CD4-positive, CD25-positive, alpha-beta regulatory T cell (primary cell): ENCODE results near the gene OR2V2. TPM values are rescaled to one million over a fixed set of nuclear protein-coding genes. Genes with fewer than 3 reads are reported as not detected.

Source experiments
- ATAC-seq, 2 donors: fragments of 150-1000 bp; cut with Tn5 transposase; one replicate each; pipeline ENCODE4 v1.10.0; 2021; ENCODE audit warnings: low read depth in 2 of 2, moderate number of reproducible peaks in 2 of 2, moderate library complexity in 1 of 2
- DNase-seq, 3 donors: peaks; one replicate each; pipeline versions ENCODE4 v3.0.0 to v3.0.0-alpha.2; 2012 to 2022; ENCODE audit warnings: mixed read lengths in 1 of 3
- H3K27ac ChIP-seq: one replicate; pipeline ENCODE4 v1.7.0; 2013; ENCODE audit warnings: mild to moderate bottlenecking, low read length; ENCODE audit not compliant: insufficient read depth, poor library complexity, severe bottlenecking
- H3K27me3 ChIP-seq: one replicate; pipeline ENCODE4 v1.7.0; 2013; ENCODE audit warnings: low read length; ENCODE audit not compliant: control insufficient read depth, insufficient read depth
- H3K36me3 ChIP-seq: one replicate; pipeline ENCODE4 v1.7.0; 2013; ENCODE audit warnings: mild to moderate bottlenecking, low read length, moderate library complexity; ENCODE audit not compliant: control insufficient read depth, insufficient read depth
- H3K4me1 ChIP-seq: 2 replicates; pipeline ENCODE4 v1.7.0; 2013; ENCODE audit warnings: mild to moderate bottlenecking, low read length; ENCODE audit not compliant: insufficient read depth, control insufficient read depth, poor library complexity, severe bottlenecking
- H3K4me3 ChIP-seq: one replicate; pipeline ENCODE4 v1.7.0; 2013; ENCODE audit warnings: low read depth, mild to moderate bottlenecking, low read length, moderate library complexity
- H3K9me3 ChIP-seq, 2 experiments: 1 replicate in 1 of 2; 2 replicates in 1 of 2; pipeline ENCODE4 v1.7.0; 2013; ENCODE audit warnings: low read length in 2 of 2, mild to moderate bottlenecking in 1 of 2, moderate library complexity in 1 of 2; ENCODE audit not compliant: control insufficient read depth in 2 of 2
- H3K27ac Mint-ChIP-seq, 3 donors: one replicate each; pipeline ENCODE4 v1.8.0; 2020 to 2022; ENCODE audit warnings: mild to moderate bottlenecking in 3 of 3, mixed read lengths in 3 of 3, moderate library complexity in 2 of 3
- H3K27me3 Mint-ChIP-seq: one replicate; pipeline ENCODE4 v1.8.0; 2022; ENCODE audit warnings: mild to moderate bottlenecking, mixed read lengths
- H3K36me3 Mint-ChIP-seq: one replicate; pipeline ENCODE4 v1.8.0; 2020; ENCODE audit warnings: mixed read lengths
- H3K4me1 Mint-ChIP-seq, 4 donors: one replicate each; pipeline ENCODE4 v1.8.0; 2020 to 2022; ENCODE audit warnings: mixed read lengths in 4 of 4, mild to moderate bottlenecking in 1 of 4
- H3K4me3 Mint-ChIP-seq, 4 donors: one replicate each; pipeline ENCODE4 v1.8.0; 2020 to 2022; ENCODE audit warnings: mild to moderate bottlenecking in 4 of 4, mixed read lengths in 4 of 4, moderate library complexity in 3 of 4
- H3K9me3 Mint-ChIP-seq, 7 donors: one replicate each; pipeline ENCODE4 v1.8.0; 2020 to 2022; ENCODE audit warnings: mixed read lengths in 7 of 7, mild to moderate bottlenecking in 3 of 7, moderate library complexity in 2 of 7
- polyA plus RNA-seq, 4 donors: library from polyadenylated mRNA; unstranded; fragments of 300-500 nt; fragmentation: Illumina TruSeq; gene quantifications; one replicate each; pipeline ENCODE4 v1.2.3, GENCODE V29; 2021
- total RNA-seq: library from RNA; stranded (reverse); gene quantifications from one replicate; pipeline ENCODE4 v1.2.3, GENCODE V29; 2022

OR2V2 gene
- total and polyA plus RNA-seq, 5 donors from 2014 or later: not detected

GRCh38 chr5:181136361-181136955 is 10.9 kb upstream of the OR2V2 start:
- no peaks in the 10 kb centered on the region for H3K4me1 ChIP-seq
- peaks cover 0 to 6% (median 0%) of the 10 kb centered on the region in 4 donors for H3K4me1 Mint-ChIP-seq
- no peaks in the 10 kb centered on the region for H3K36me3 ChIP-seq
- H3K9me3 Mint-ChIP-seq: peaks cover 4 to 33% (median 12%) of the 10 kb centered on the region in 7 donors
- no peak for ATAC-seq
- no peak overlapping the region for H3K4me3 ChIP-seq
- peaks cover 5% of the 10 kb centered on the region for H3K36me3 Mint-ChIP-seq
- H3K27me3 Mint-ChIP-seq: peaks cover 33% of the 10 kb centered on the region
- peaks cover 4 to 8% of the 10 kb centered on the region in 2 experiments for H3K9me3 ChIP-seq
- no peak overlapping the region for H3K27ac Mint-ChIP-seq
- no peak overlapping the region for H3K27ac ChIP-seq
- no peak for DNase-seq
- H3K4me3 Mint-ChIP-seq: no peak overlapping the region
- no peaks in the 10 kb centered on the region for H3K27me3 ChIP-seq

- peaks cover 4 to 8% of the 10 kb centered on the region in 2 experiments for H3K9me3 ChIP-seq
- H3K4me1 ChIP-seq: no peaks in the 10 kb centered on the region
- DNase-seq (no peak), ATAC-seq (no peak)
- H3K27me3 ChIP-seq: no peaks in the 10 kb centered on the region
- H3K36me3 ChIP-seq: no peaks in the 10 kb centered on the region
- Mint-ChIP-seq H3K4me1 (peaks cover 0 to 6% (median 0%) of the 10 kb centered on the region in 4 donors), H3K27me3 (peaks cover 35% of the 10 kb centered on the region), H3K9me3 (peaks cover 2 to 33% (median 12%) of the 10 kb centered on the region in 7 donors), H3K36me3 (peaks cover 5% of the 10 kb centered on the region), H3K27ac (no peak overlapping the region), H3K4me3 (no peak overlapping the region)
- no peak overlapping the region for H3K4me3 ChIP-seq
- H3K27ac ChIP-seq: no peak overlapping the region
Observed at GRCh38 chr5:181138258-181138657, 9.1 kb upstream of the OR2V2 start.

DNA sequence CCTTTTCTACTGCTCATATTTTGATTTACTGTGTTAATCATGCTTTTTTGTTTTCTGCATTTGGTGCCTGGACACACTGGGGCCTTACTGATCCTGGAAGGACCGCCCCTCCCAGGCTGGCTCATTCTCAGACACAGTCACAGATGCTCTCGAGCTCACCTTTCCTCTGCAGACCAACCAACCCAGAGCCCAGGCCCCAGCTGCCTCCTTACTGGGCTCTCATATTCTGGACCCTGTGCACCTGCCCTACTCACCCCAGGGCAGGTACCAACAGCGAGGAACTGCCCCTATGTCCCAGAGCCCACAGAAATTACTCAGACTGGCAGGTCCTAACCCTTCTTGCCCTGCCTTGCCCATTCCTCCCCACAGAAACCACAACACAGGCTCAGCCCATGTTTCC is 6.6 kb upstream of the OR2V2 start:
- DNase-seq (no peak), ATAC-seq (no peak)
- no peaks in the 10 kb centered on the region for H3K36me3 Mint-ChIP-seq
- no peaks in the 10 kb centered on the region for H3K4me1 ChIP-seq
- H3K27ac ChIP-seq: no peak overlapping the region
- no peaks in the 10 kb centered on the region for H3K4me1 Mint-ChIP-seq
- no peak overlapping the region for H3K27ac Mint-ChIP-seq
- no peaks in the 10 kb centered on the region for H3K36me3 ChIP-seq
- H3K4me3 ChIP-seq: no peak overlapping the region
- H3K9me3 Mint-ChIP-seq: peaks cover 0 to 32% (median 12%) of the 10 kb centered on the region in 7 donors
- peaks cover 36% of the 10 kb centered on the region for H3K27me3 Mint-ChIP-seq
- no peak overlapping the region for H3K4me3 Mint-ChIP-seq
- H3K9me3 ChIP-seq: peaks cover 4 to 8% of the 10 kb centered on the region in 2 experiments
- peaks cover 8% of the 10 kb centered on the region for H3K27me3 ChIP-seq

- ATAC-seq: no peak
- no peaks in the 10 kb centered on the region for H3K4me1 Mint-ChIP-seq
- DNase-seq: no peak
- no peaks in the 10 kb centered on the region for H3K4me1 ChIP-seq
- no peak overlapping the region for H3K4me3 ChIP-seq
- no peak overlapping the region for H3K27ac Mint-ChIP-seq
- no peaks in the 10 kb centered on the region for H3K36me3 Mint-ChIP-seq
- H3K27ac ChIP-seq: no peak overlapping the region
- H3K9me3 ChIP-seq: peaks cover 4 to 6% of the 10 kb centered on the region in 2 experiments
- H3K27me3 ChIP-seq: peaks cover 8% of the 10 kb centered on the region
- peaks cover 1 to 32% (median 12%) of the 10 kb centered on the region in 7 donors for H3K9me3 Mint-ChIP-seq
- H3K36me3 ChIP-seq: no peaks in the 10 kb centered on the region
- peaks cover 40% of the 10 kb centered on the region for H3K27me3 Mint-ChIP-seq
- no peak overlapping the region for H3K4me3 Mint-ChIP-seq
Observed at GRCh38 chr5:181142054-181142453, 5.3 kb upstream of the OR2V2 start.

DNA sequence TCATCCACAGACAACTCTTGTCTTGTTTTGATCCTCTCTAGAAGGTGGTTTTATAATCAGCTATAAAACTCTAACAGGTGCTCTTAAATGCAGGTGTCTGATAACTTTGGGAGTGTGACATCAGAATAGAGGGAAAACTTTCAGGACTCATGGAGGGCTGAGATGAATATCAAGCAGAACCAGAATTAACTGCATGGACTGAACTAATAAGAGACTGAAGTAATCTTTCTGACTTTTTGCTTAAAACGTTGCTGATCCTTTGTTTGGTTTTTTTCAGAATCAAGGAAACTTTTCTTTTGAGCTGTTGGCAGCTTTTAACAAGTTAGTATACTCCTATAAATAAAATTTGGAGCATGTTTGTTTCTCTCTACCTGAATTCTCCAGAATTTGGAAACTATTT is 2.3 kb upstream of the OR2V2 start:
- DNase-seq (no peak), ATAC-seq (no peak)
- H3K27me3 ChIP-seq: peaks cover 8% of the 10 kb centered on the region
- Mint-ChIP-seq H3K4me1 (no peaks in the 10 kb centered on the region), H3K4me3 (no peak overlapping the region), H3K27ac (no peak overlapping the region), H3K9me3 (peaks cover 1 to 10% (median 3%) of the 10 kb centered on the region in 7 donors), H3K36me3 (no peaks in the 10 kb centered on the region), H3K27me3 (peaks cover 54% of the 10 kb centered on the region)
- H3K27ac ChIP-seq: no peak overlapping the region
- no peaks in the 10 kb centered on the region for H3K4me1 ChIP-seq
- H3K9me3 ChIP-seq: no peaks in the 10 kb centered on the region
- H3K36me3 ChIP-seq: no peaks in the 10 kb centered on the region
- H3K4me3 ChIP-seq: no peak overlapping the region

- Mint-ChIP-seq H3K27me3 (peaks cover 45% of the 10 kb centered on the region), H3K9me3 (peaks cover 0 to 5% (median 1%) of the 10 kb centered on the region in 7 donors), H3K4me3 (no peak overlapping the region), H3K27ac (no peak overlapping the region), H3K4me1 (peaks cover 0 to 4% (median 2%) of the 10 kb centered on the region in 4 donors), H3K36me3 (no peaks in the 10 kb centered on the region)
- Histone ChIP-seq H3K4me3 (no peak overlapping the region), H3K9me3 (no peaks in the 10 kb centered on the region), H3K27me3 (peaks cover 4% of the 10 kb centered on the region), H3K27ac (no peak overlapping the region), H3K4me1 (no peaks in the 10 kb centered on the region), H3K36me3 (no peaks in the 10 kb centered on the region)
- DNase-seq: no peak
- no peak for ATAC-seq
Observed at GRCh38 chr5:181149355-181149754, 2.0 kb downstream of the OR2V2 start.

DNA sequence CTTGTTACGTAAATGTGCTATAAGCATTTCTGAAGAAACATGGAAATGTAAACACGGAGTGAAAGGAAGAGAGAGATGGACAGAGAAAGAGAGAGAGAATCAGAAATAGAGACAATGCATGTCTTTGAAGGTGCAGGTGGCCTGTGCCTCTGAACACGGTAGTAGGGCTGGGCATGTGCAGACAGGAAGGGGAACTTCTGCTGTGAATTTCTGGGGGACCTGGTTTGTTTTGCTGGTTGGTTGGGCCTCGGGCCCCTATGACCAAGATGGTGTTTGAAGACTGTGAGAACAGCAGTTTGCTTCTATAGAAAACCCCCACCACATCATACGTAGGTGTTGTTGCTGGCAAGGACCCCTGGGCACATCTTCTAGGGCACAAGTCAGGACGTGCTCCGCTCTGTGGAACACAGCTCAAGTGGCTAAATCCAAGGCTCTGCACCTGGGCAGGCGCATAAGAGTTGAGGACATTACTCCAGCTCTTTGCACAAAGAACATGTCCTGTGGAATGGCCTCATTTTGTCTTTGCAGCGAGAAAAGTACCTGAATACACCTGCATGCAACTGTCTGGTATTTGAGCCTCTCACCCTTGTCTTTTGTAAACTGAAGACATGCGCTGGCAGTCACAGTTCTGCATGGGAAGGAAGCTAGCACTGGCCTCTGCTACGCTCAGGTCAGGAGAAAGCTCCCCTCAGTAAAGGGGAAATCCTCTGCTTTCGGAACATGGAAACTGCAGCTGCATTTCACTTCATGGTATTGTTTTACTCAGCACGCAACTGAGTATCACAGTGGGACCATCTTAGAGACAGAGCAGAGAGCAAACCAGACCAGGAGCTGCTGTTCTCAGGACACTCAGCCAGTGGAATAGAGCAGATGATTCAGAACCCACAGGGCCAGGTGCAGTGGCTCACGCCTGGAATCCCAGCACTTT is 2.7 kb downstream of the OR2V2 start:
- Mint-ChIP-seq H3K27ac (no peak overlapping the region), H3K4me3 (no peak overlapping the region), H3K36me3 (no peaks in the 10 kb centered on the region), H3K27me3 (peaks cover 41% of the 10 kb centered on the region), H3K4me1 (peaks cover 0 to 4% (median 2%) of the 10 kb centered on the region in 4 donors), H3K9me3 (peaks cover 0 to 2% (median under 1%) of the 10 kb centered on the region in 7 donors)
- Histone ChIP-seq H3K27me3 (peaks cover 4% of the 10 kb centered on the region), H3K27ac (no peak overlapping the region), H3K36me3 (no peaks in the 10 kb centered on the region), H3K4me3 (no peak overlapping the region), H3K4me1 (no peaks in the 10 kb centered on the region), H3K9me3 (no peaks in the 10 kb centered on the region)
- DNase-seq: no peak
- no peak for ATAC-seq
